H9 (cell line): ENCODE data around the gene ADAMTS2. TPM values are rescaled to one million over a fixed set of nuclear protein-coding genes. Genes with fewer than 3 reads are reported as not detected.

Experiments
- DNase-seq: peaks from one replicate; pipeline ENCODE4 v3.0.0-alpha.2; 2017
- H2AFZ ChIP-seq: one replicate; pipeline ENCODE4 v1.6.1; 2013; ENCODE audit warnings: mild to moderate bottlenecking, low read length, control low read depth, moderate library complexity
- H2AK5ac ChIP-seq: 2 replicates; pipeline ENCODE4 v1.6.1; 2013; ENCODE audit warnings: low read length, control low read depth, mixed read lengths; ENCODE audit not compliant: insufficient read length
- H2BK120ac ChIP-seq: one replicate; pipeline ENCODE4 v1.6.1; 2013; ENCODE audit warnings: low read depth, mild to moderate bottlenecking, low read length, control low read depth, inconsistent platforms; ENCODE audit not compliant: poor library complexity, severe bottlenecking
- H2BK12ac ChIP-seq: 2 replicates; pipeline ENCODE4 v1.6.1; 2013; ENCODE audit warnings: low read length, control low read depth, mixed read lengths, low read depth; ENCODE audit not compliant: insufficient read length
- H2BK15ac ChIP-seq: 2 replicates; pipeline ENCODE4 v1.6.1; 2013; ENCODE audit warnings: low read depth, low read length, control low read depth
- H2BK20ac ChIP-seq: one replicate; pipeline ENCODE4 v1.6.1; 2013; ENCODE audit warnings: low read depth, mild to moderate bottlenecking, low read length, control low read depth, inconsistent platforms; ENCODE audit not compliant: poor library complexity, severe bottlenecking
- H2BK5ac ChIP-seq: 2 replicates; pipeline ENCODE4 v1.6.1; 2013; ENCODE audit warnings: low read length, control low read depth, mixed read lengths; ENCODE audit not compliant: insufficient read length
- H3K14ac ChIP-seq: 2 replicates; pipeline ENCODE4 v1.6.1; 2013; ENCODE audit warnings: low read length, control low read depth; ENCODE audit not compliant: insufficient read depth
- H3K18ac ChIP-seq: 2 replicates; pipeline ENCODE4 v1.6.1; 2013; ENCODE audit warnings: low read depth, mild to moderate bottlenecking, mixed read lengths, low read length, control low read depth; ENCODE audit not compliant: insufficient read length
- H3K23ac ChIP-seq: 2 replicates; pipeline ENCODE4 v1.6.1; 2013; ENCODE audit warnings: low read length, control low read depth, mixed read lengths, low read depth; ENCODE audit not compliant: insufficient read length
- H3K23me2 ChIP-seq: 2 replicates; pipeline ENCODE4 v1.6.1; 2013; ENCODE audit warnings: low read depth, mild to moderate bottlenecking, mixed read lengths, low read length, control low read depth; ENCODE audit not compliant: insufficient read length, poor library complexity, severe bottlenecking
- H3K27ac ChIP-seq: 2 replicates; pipeline ENCODE4 v1.5.1; 2013; ENCODE audit warnings: low read length, control low read depth, mixed read lengths, low read depth; ENCODE audit not compliant: insufficient read length
- H3K27me3 ChIP-seq: 2 replicates; pipeline ENCODE4 v1.6.1; 2013; ENCODE audit warnings: low read length, control low read depth, inconsistent platforms; ENCODE audit not compliant: insufficient read depth
- H3K4ac ChIP-seq: 2 replicates; pipeline ENCODE4 v1.6.1; 2013; ENCODE audit warnings: low read depth, mild to moderate bottlenecking, control low read depth, inconsistent platforms, low read length, moderate library complexity
- H3K4me1 ChIP-seq: 2 replicates; pipeline ENCODE4 v1.6.1; 2013; ENCODE audit warnings: low read length, control low read depth, inconsistent platforms; ENCODE audit not compliant: insufficient read depth
- H3K4me2 ChIP-seq: 2 replicates; pipeline ENCODE4 v1.6.1; 2013; ENCODE audit warnings: low read length, control low read depth, mixed read lengths; ENCODE audit not compliant: insufficient read length, insufficient read depth
- H3K56ac ChIP-seq: 2 replicates; pipeline ENCODE4 v1.6.1; 2013; ENCODE audit warnings: low read depth, mild to moderate bottlenecking, mixed read lengths, low read length, control low read depth; ENCODE audit not compliant: insufficient read length
- H3K79me1 ChIP-seq: 2 replicates; pipeline ENCODE4 v1.6.1; 2013; ENCODE audit warnings: low read depth, mild to moderate bottlenecking, moderate library complexity, low read length, control low read depth, inconsistent platforms; ENCODE audit not compliant: insufficient read depth, poor library complexity, severe bottlenecking
- H3K79me2 ChIP-seq: 2 replicates; pipeline ENCODE4 v1.6.1; 2013; ENCODE audit warnings: low read length, control low read depth, inconsistent platforms; ENCODE audit not compliant: insufficient read depth
- H3K9ac ChIP-seq: 2 replicates; pipeline ENCODE4 v1.6.1; 2013; ENCODE audit warnings: low read length, control low read depth, mixed read lengths; ENCODE audit not compliant: insufficient read length; ENCODE audit errors: extremely low read depth
- H3K9me3 ChIP-seq: one replicate; pipeline ENCODE4 v1.6.1; 2013; ENCODE audit warnings: low read depth, low read length, inconsistent platforms; ENCODE audit not compliant: control insufficient read depth
- H3T11ph ChIP-seq: one replicate; pipeline ENCODE4 v1.6.1; 2013; ENCODE audit warnings: mild to moderate bottlenecking, low read length, control low read depth, inconsistent platforms
- H4K20me1 ChIP-seq: one replicate; pipeline ENCODE4 v1.6.1; 2013; ENCODE audit not compliant: control insufficient read depth, insufficient read length, insufficient read depth
- H4K5ac ChIP-seq: 2 replicates; pipeline ENCODE4 v1.6.1; 2013; ENCODE audit warnings: low read depth, mild to moderate bottlenecking, mixed read lengths, low read length, control low read depth; ENCODE audit not compliant: insufficient read length
- H4K8ac ChIP-seq: replicated peaks from 2 replicates; pipeline ENCODE4 v1.6.1; 2013; ENCODE audit warnings: low read length, control low read depth, mixed read lengths, low read depth; ENCODE audit not compliant: insufficient read length
- H4K91ac ChIP-seq: 2 replicates; pipeline ENCODE4 v1.6.1; 2013; ENCODE audit warnings: low read depth, mild to moderate bottlenecking, moderate library complexity, mixed read lengths, low read length, control low read depth; ENCODE audit not compliant: insufficient read length
- H3K27ac Mint-ChIP-seq, 3 experiments: 2 replicates in 2 of 3; 3 replicates in 1 of 3; pipeline ENCODE4 v1.8.0; 2020 to 2021; ENCODE audit warnings: mixed read lengths in 3 of 3, mild to moderate bottlenecking in 1 of 3, moderate library complexity in 1 of 3
- H3K27me3 Mint-ChIP-seq: 2 replicates; pipeline ENCODE4 v1.8.0; 2021; ENCODE audit warnings: low read depth, mild to moderate bottlenecking, moderate library complexity, mixed read lengths
- H3K36me3 Mint-ChIP-seq, 3 experiments: 2 replicates in 2 of 3; 3 replicates in 1 of 3; pipeline ENCODE4 v1.8.0; 2020 to 2021; ENCODE audit warnings: low read depth in 3 of 3, mixed read lengths in 3 of 3; ENCODE audit not compliant: insufficient read depth in 1 of 3
- H3K4me1 Mint-ChIP-seq, 2 experiments: 2 replicates each; pipeline ENCODE4 v1.8.0; 2020; ENCODE audit warnings: mixed read lengths in 2 of 2
- H3K4me3 Mint-ChIP-seq, 2 experiments: 2 replicates in 1 of 2; 3 replicates in 1 of 2; pipeline ENCODE4 v1.8.0; 2020 to 2021; ENCODE audit warnings: mild to moderate bottlenecking in 2 of 2, mixed read lengths in 2 of 2, moderate library complexity in 1 of 2
- H3K9me3 Mint-ChIP-seq, 2 experiments: 2 replicates in 1 of 2; 3 replicates in 1 of 2; pipeline ENCODE4 v1.8.0; 2020; ENCODE audit warnings: mild to moderate bottlenecking in 2 of 2, mixed read lengths in 2 of 2, moderate library complexity in 1 of 2
- WGBS: extraction: QIAGEN DNeasy Blood & Tissue Kit; methylation state at CpG from one replicate; pipeline ENCODE4 v1.1.7; 2013; ENCODE audit warnings: missing lambda C conversion rate, low lambda C conversion rate, mixed read lengths; ENCODE audit not compliant: insufficient read length; ENCODE audit errors: extremely low coverage; 5-methylcytosine and 5-hydroxymethylcytosine counted together
- total RNA-seq: library from RNA; stranded (reverse); gene quantifications from 2 replicates; pipeline ENCODE4 v1.2.1, GENCODE V29; 2021
- TF ChIP-seq, protein P1 (sequence below): fragments of 200-600 bp; sonication (generic); conservative IDR thresholded peaks from 3 replicates; pipeline ENCODE4 v1.8.0; 2021; ENCODE audit warnings: antibody characterized with exemption, mild to moderate bottlenecking

The ADAMTS2 gene
- total RNA-seq, 1 experiment from 2014 or later, result 5.4 TPM

GRCh38 chr5:179304871-179305270 lies 40.4 kb downstream of the ADAMTS2 start:
- Histone ChIP-seq H3K9me3 (no peaks in the 10 kb centered on the region), H4K5ac (no peak overlapping the region), H3K18ac (no peak overlapping the region), H3K23me2 (no peaks in the 10 kb centered on the region), H2BK15ac (no peak overlapping the region), H2BK12ac (no peak overlapping the region), H3K14ac (no peak overlapping the region), H3T11ph (no peak overlapping the region), H4K20me1 (no peaks in the 10 kb centered on the region), H4K91ac (no peak overlapping the region), H3K4me2 (no peak overlapping the region), H2BK120ac (no peak overlapping the region), H2BK20ac (no peak overlapping the region), H3K56ac (no peak overlapping the region), H4K8ac (no peak overlapping the region), H3K9ac (no peak overlapping the region), H3K4me1 (no peaks in the 10 kb centered on the region), H3K79me1 (no peaks in the 10 kb centered on the region), H3K23ac (no peak overlapping the region), H2AFZ (no peak overlapping the region), H2BK5ac (no peak overlapping the region), H3K27ac (no peak overlapping the region), H3K79me2 (no peaks in the 10 kb centered on the region), H2AK5ac (no peak overlapping the region), H3K27me3 (no peaks in the 10 kb centered on the region), H3K4ac (no peak overlapping the region)
- Mint-ChIP-seq H3K4me1 (0 out of 4 replicates have a peak, but pooled peaks cover 0 to 4% of the 10 kb centered on the region in 2 experiments), H3K9me3 (peaks cover 13 to 22% of the 10 kb centered on the region in 2 experiments; a peak in 4 of 5 replicates), H3K27me3 (peaks cover 2% of the 10 kb centered on the region; the same call in 1 of the 2 replicates), H3K4me3 (no peak overlapping the region), H3K36me3 (0 out of 7 replicates have a peak, but pooled peaks cover 0 to 5% (median 2%) of the 10 kb centered on the region in 3 experiments), H3K27ac (no peak overlapping the region)
- WGBS, result no CpG with 5 or more reads among the region's 1 CpG
- no peak for DNase-seq
- TF ChIP-seq, protein P1, sequence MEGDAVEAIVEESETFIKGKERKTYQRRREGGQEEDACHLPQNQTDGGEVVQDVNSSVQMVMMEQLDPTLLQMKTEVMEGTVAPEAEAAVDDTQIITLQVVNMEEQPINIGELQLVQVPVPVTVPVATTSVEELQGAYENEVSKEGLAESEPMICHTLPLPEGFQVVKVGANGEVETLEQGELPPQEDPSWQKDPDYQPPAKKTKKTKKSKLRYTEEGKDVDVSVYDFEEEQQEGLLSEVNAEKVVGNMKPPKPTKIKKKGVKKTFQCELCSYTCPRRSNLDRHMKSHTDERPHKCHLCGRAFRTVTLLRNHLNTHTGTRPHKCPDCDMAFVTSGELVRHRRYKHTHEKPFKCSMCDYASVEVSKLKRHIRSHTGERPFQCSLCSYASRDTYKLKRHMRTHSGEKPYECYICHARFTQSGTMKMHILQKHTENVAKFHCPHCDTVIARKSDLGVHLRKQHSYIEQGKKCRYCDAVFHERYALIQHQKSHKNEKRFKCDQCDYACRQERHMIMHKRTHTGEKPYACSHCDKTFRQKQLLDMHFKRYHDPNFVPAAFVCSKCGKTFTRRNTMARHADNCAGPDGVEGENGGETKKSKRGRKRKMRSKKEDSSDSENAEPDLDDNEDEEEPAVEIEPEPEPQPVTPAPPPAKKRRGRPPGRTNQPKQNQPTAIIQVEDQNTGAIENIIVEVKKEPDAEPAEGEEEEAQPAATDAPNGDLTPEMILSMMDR, result no peak
